IPS-18c (cell line): ENCODE measurements around the gene CNTN1.

Experiments
- H3K4me3 ChIP-seq: 2 replicates; pipeline ENCODE4 v1.7.0; 2013; ENCODE audit warnings: low read depth, mild to moderate bottlenecking, low read length, moderate library complexity; ENCODE audit not compliant: insufficient read depth
- H3K9me3 ChIP-seq: one replicate; pipeline ENCODE4 v1.6.1; 2013; ENCODE audit warnings: mild to moderate bottlenecking, low read length, moderate library complexity; ENCODE audit not compliant: control insufficient read depth, insufficient read depth

CNTN1 gene

DNA sequence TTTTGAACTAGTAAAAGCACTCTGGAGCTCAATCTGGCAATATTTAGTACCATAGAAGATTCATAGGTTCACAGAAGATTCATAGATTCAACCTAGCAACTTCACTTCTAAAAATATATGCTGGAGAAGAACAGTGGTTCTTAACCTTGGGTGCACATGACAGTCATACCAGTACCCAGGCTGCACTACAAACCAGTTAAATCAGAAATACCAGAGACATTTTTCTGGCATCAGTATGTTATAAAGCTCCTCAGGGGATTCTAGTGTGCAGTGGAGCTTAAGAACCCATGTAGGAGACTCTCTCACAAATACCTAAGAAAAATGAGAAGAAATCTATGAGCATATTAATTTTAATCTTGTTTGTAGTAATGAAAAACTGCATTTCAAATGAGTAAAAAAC, 46.6 kb downstream of the CNTN1 start:
- Histone ChIP-seq H3K4me3 (no peak overlapping the region), H3K9me3 (no peaks in the 10 kb centered on the region)

- Histone ChIP-seq H3K9me3 (no peaks in the 10 kb centered on the region), H3K4me3 (no peak overlapping the region)
These were observed 49.8 kb downstream of the CNTN1 start for GRCh38 chr12:40742041-40742440.

- no peaks in the 10 kb centered on the region for H3K9me3 ChIP-seq
- H3K4me3 ChIP-seq, result no peak overlapping the region
These were observed 53.1 kb downstream of the CNTN1 start for GRCh38 chr12:40745386-40745785.

DNA sequence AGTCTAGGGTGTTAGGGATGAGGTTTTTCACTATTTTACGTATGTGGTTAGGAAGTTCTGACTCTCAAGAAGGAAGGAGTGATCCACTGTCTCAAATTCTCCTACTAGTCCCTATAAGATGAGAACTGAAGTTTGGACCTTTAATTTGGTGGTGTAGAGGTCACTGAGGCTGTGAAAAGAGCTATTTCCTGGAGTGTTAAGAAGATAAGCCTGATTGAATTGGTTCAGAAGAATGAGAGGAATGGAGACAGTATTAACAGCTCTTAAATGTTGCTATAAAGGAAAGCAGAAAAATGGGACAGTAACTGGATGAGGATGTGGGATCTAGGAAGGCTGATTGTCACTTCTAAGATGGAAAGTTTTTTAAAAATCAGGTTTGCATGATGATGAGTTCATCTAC, 57.6 kb downstream of the CNTN1 start:
- Histone ChIP-seq H3K9me3 (no peaks in the 10 kb centered on the region), H3K4me3 (no peak overlapping the region)

GRCh38 chr12:40752011-40752410, 59.8 kb downstream of the CNTN1 start:
- Histone ChIP-seq H3K9me3 (no peaks in the 10 kb centered on the region), H3K4me3 (no peak overlapping the region)

- no peak overlapping the region for H3K4me3 ChIP-seq
- no peaks in the 10 kb centered on the region for H3K9me3 ChIP-seq
These were observed 68.6 kb downstream of the CNTN1 start for GRCh38 chr12:40760821-40761220.

DNA sequence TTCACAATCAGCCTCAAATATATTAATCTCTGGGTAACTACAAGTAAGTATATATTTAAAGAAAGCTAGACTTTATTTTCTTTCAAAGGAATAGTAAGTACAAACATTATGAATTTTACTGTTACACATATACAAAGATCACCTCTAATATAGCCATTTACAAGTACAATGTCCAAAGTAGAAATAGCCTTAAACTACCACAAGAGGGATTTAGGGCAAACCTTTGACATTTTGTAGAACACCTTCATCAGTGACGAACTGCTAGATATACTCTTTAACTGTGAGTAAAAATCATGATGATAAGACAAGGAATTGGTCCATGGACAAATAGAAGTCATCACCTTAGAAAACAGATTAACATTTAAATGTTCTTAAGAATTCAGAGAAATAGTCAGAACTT, 69.8 kb downstream of the CNTN1 start:
- no peaks in the 10 kb centered on the region for H3K9me3 ChIP-seq
- H3K4me3 ChIP-seq, result no peak overlapping the region

DNA sequence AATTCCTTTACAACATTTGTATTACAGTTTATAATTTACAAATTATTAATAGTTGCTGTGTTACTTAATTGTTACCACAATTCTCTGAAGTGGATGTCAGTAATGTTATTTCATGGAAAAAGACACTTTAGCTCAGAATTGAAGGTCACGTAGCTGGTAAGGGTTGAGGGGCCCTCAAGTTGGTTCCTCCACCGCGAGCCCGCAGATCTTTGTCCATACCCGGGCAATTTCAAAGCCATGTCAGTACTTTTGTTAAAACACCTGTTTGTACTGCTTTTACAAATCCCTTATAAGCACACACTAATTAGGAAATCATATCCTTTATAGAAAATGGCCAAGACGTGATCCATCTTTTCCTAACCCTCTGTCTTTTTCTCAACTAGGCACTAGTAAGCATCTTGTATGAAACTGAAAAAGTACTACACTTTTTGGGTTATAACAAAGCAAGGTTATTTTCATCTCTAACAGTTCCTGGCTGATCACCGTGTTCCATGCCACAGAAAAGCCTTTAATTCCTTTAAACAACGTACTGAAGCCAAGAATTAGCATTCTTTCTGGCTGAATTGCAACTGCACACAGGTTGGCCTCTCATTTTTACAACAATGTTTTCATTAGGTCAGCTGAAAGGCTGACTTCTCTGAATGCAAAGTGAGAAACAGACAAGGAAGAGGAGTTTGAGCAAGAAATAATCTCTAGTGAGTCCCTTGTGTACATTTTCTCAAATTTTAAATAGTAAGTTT, 76.1 kb downstream of the CNTN1 start:
- no peak overlapping the region for H3K4me3 ChIP-seq

DNA sequence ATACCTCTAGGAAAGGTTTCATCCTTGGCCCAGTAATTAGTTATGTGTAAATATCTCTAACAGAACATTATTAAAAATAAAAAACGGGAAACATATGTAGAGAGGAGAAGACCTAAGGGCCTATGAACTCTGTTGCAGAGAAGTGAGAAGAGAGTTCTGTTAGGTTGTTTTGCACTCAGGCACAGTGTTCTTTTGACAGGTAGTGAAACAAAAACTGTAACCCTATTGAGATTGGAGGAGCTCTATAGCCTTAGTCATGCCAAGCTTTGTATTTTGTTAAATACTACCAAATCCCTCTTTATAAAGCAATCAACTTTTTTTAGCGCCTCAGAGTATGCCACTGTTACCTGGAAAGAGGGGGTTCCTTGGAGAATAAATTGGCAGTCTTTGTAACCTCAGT, 77.6 kb downstream of the CNTN1 start:
- H3K9me3 ChIP-seq, result no peaks in the 10 kb centered on the region
- no peak overlapping the region for H3K4me3 ChIP-seq

More for the DNA sequence above, 76.1 kb downstream of the CNTN1 start:
- no peaks in the 10 kb centered on the region for H3K9me3 ChIP-seq

GRCh38 chr12:40770781-40771180, 78.5 kb downstream of the CNTN1 start:
- no peak overlapping the region for H3K4me3 ChIP-seq
- H3K9me3 ChIP-seq, result no peaks in the 10 kb centered on the region

DNA sequence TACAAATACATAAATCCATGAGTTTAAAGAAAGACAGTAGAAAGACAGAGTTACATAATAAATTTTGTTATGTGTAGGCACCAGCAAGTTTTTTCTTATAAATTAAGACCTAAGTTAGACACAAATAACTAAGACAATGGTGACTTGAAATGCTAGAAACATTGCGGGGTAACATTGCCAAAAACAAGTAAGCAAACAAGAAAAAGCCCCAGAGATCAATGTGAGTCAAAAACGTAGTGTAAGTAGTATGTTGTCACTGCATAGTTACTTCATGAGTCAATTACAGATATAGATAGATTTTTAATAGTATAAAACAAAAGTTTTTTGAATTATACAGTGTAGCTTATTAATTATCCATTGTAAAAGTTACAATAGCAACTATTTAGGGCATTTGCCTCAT, 83.4 kb downstream of the CNTN1 start:
- Histone ChIP-seq H3K9me3 (no peaks in the 10 kb centered on the region), H3K4me3 (no peak overlapping the region)

GRCh38 chr12:40784102-40784501, 91.9 kb downstream of the CNTN1 start:
- Histone ChIP-seq H3K4me3 (no peak overlapping the region), H3K9me3 (no peaks in the 10 kb centered on the region)

DNA sequence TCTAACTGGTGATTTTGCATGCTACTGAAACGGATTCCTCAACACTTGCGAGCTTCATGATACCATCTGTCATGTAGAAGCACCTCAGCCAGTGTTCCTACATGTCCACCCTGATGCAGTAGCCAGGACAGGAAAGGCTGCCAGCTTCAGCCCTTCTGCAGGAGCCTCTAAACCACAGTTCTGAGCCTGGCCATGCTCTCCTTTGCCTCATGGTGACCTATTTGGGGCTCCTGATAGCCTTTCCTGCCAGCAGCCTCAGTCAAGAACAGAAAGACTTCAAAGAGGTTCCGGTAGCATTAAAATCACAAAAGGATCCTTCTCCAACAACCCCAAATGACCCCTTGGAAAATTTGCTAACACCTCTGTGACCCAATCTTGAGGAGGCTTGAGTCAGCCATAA, 96.0 kb downstream of the CNTN1 start:
- H3K9me3 ChIP-seq, result no peaks in the 10 kb centered on the region
- no peak overlapping the region for H3K4me3 ChIP-seq

DNA sequence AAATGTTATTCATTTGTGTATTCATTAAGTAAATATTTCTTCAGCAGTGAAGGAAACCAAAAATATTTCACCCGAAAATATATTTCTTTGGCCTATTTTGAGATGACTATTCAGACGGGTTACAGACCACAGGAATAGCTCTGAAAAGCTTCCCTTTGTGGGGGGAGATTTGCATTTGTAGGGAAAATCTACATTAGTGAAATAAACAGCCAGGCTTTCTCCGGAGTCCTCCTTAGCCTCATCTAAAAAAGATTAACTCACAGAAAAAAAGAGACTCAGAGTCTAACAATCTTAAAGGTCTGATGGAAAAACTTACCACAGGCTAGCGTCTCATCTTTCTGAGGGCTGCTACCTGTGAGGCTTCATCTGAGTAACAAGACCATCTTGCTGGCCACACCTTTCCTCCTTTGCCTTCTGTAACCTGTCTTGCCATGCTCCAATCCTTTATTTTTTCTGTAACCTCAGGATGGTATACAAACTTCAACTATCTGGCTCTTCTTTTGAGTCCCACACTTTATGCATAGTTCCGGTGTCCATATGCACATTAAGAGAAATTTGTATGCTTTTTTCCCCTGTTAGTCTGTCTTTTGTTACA, 100.7 kb downstream of the CNTN1 start:
- no peak overlapping the region for H3K4me3 ChIP-seq
- no peaks in the 10 kb centered on the region for H3K9me3 ChIP-seq

DNA sequence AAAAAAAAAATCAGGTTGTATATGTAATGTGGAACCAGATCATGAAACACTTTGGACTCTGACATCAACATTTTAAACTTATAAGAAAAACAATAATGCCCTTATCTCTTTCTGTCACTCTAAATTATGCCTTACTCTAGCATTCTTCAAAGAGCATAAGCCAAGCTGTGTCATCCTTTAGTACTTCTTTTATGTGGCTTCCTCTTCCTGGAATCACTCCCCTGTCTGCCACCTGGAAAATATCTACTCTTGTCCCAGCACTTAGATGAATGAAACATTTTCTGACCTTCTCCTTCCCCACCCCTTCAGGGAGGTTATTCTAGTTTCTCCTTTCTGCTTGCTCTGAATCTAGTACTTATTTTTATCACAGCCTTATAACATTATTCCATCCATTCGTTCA, 101.2 kb downstream of the CNTN1 start:
- Histone ChIP-seq H3K4me3 (no peak overlapping the region), H3K9me3 (no peaks in the 10 kb centered on the region)

DNA sequence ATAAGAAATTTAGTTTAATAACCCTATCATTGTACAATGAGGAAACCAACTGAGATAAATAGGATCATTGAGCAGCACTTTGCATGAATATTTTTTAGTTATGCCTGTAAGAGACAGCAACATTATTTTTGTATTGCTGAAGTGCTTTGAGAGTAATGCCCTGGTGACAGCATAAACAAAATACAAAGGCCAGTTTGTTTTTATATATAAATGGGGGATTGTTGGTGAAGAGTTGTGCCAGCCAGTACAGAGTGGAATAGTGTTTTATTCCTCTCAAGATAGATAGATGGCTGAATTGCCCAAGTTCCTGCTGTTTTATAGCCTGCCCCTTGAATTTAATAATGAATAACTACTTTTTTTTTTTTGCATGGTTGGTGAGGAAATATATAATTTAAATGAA, 101.8 kb downstream of the CNTN1 start:
- H3K9me3 ChIP-seq, result no peaks in the 10 kb centered on the region
- no peak overlapping the region for H3K4me3 ChIP-seq

DNA sequence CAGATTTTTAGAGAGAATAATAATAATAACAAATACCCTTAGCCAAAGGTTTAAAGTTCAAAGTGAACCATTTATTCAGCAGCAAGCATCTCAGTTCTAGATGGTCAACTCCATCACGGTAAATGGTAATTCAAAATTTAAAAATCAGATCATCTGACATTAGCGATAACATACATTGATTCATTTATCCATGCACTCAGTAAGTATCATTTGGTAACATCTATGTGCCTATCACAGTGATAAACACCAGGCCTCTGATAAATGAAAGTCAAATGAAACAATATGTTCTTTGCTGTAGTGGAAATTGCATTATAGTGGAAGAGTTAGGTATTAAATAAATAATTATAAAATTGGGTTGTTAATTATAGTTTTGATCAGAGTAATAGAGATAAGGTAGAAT, 108.8 kb downstream of the CNTN1 start:
- H3K9me3 ChIP-seq, result no peaks in the 10 kb centered on the region

GRCh38 chr12:40801861-40802260, 109.6 kb downstream of the CNTN1 start:
- Histone ChIP-seq H3K9me3 (no peaks in the 10 kb centered on the region), H3K4me3 (no peak overlapping the region)

More for the DNA sequence above, 108.8 kb downstream of the CNTN1 start:
- H3K4me3 ChIP-seq, result no peak overlapping the region

DNA sequence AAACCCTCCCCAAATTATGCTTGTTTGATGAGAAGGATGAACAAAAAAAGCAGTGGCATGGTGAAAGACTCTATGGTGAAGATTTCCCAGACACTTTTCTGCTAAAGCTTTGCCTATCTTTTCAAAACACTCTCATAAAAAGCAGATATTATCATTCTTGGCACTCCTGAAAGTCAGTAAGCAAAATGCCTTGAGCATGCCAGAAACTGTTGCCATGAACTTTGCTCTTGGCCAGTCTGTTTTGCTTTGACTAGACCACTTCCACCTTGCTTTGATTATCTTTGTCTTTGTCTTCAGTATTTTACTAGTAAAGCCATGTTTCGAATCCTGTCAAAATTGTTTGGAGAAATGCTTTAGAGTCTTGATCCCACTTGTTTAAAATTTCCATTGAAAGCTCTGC, 110.4 kb downstream of the CNTN1 start:
- H3K4me3 ChIP-seq, result no peak overlapping the region
- no peaks in the 10 kb centered on the region for H3K9me3 ChIP-seq
